IPS DF 6.9 (cell line): Measurements from ENCODE around the gene DCUN1D2.
"Not testable (repeated sequence)": the region's sequence is repeated elsewhere in the genome, so short reads cannot be mapped to it uniquely, and the experiment has no call there.

ENCODE experiments used
- DNase-seq: peaks from one replicate; pipeline ENCODE4 v3.0.0-alpha.2; 2013; ENCODE audit warnings: low read depth, low spot score
- H3K27ac ChIP-seq: one replicate; pipeline ENCODE4 v1.5.1; 2013; ENCODE audit warnings: low read length, control low read depth
- H3K27me3 ChIP-seq: 2 replicates; pipeline ENCODE4 v1.6.1; 2013; ENCODE audit warnings: mild to moderate bottlenecking, low read length; ENCODE audit not compliant: control insufficient read depth, insufficient read depth
- H3K36me3 ChIP-seq: 2 replicates; pipeline ENCODE4 v1.6.1; 2013; ENCODE audit warnings: low read length; ENCODE audit not compliant: control insufficient read depth, insufficient read depth
- H3K4me1 ChIP-seq: 2 replicates; pipeline ENCODE4 v1.6.1; 2013; ENCODE audit warnings: low read length; ENCODE audit not compliant: control insufficient read depth, insufficient read depth
- H3K4me3 ChIP-seq: 2 replicates; pipeline ENCODE4 v1.5.1; 2013; ENCODE audit warnings: mild to moderate bottlenecking, low read length
- H3K9me3 ChIP-seq: 2 replicates; pipeline ENCODE4 v1.6.1; 2013; ENCODE audit warnings: low read length, inconsistent platforms; ENCODE audit not compliant: control insufficient read depth, insufficient read depth
- WGBS: extraction: QIAGEN DNeasy Blood & Tissue Kit; methylation state at CpG from one replicate; pipeline ENCODE4 v1.1.7; 2013; ENCODE audit warnings: mixed read lengths, missing lambda C conversion rate; ENCODE audit not compliant: insufficient read length, insufficient coverage; 5-methylcytosine and 5-hydroxymethylcytosine counted together

The DCUN1D2 gene

GRCh38 chr13:113533161-113533840, 42.8 kb upstream of the DCUN1D2 start:
- peaks cover 11% of the 10 kb centered on the region for H3K36me3 ChIP-seq
- no peaks in the 10 kb centered on the region for H3K9me3 ChIP-seq
- no CpG with 5 or more reads among the region's 24 CpGs for WGBS
- H3K27ac ChIP-seq, result no peak overlapping the region
- no peaks in the 10 kb centered on the region for H3K4me1 ChIP-seq
- no peak overlapping the region for H3K4me3 ChIP-seq
- no peaks in the 10 kb centered on the region for H3K27me3 ChIP-seq
- DNase-seq, result no peak

GRCh38 chr13:113532156-113532806, 41.8 kb upstream of the DCUN1D2 start:
- Histone ChIP-seq H3K27me3 (no peaks in the 10 kb centered on the region), H3K27ac (no peak overlapping the region), H3K9me3 (no peaks in the 10 kb centered on the region), H3K36me3 (peaks cover 9% of the 10 kb centered on the region), H3K4me3 (no peak overlapping the region), H3K4me1 (no peaks in the 10 kb centered on the region)
- no peak for DNase-seq
- WGBS, result no CpG with 5 or more reads among the region's 16 CpGs

GRCh38 chr13:113531041-113531873, 40.7 kb upstream of the DCUN1D2 start:
- no peak overlapping the region for H3K27ac ChIP-seq
- no peaks in the 10 kb centered on the region for H3K27me3 ChIP-seq
- no peak overlapping the region for H3K4me3 ChIP-seq
- WGBS, result no CpG with 5 or more reads among the region's 49 CpGs
- no peak for DNase-seq
- peaks cover 13% of the 10 kb centered on the region for H3K36me3 ChIP-seq
- no peaks in the 10 kb centered on the region for H3K9me3 ChIP-seq
- no peaks in the 10 kb centered on the region for H3K4me1 ChIP-seq

GRCh38 chr13:113528813-113529180, 38.3 kb upstream of the DCUN1D2 start:
- peaks cover 16% of the 10 kb centered on the region for H3K36me3 ChIP-seq
- no peaks in the 10 kb centered on the region for H3K4me1 ChIP-seq
- no peaks in the 10 kb centered on the region for H3K27me3 ChIP-seq
- H3K27ac ChIP-seq, result no peak overlapping the region
- WGBS, result no CpG with 5 or more reads among the region's 10 CpGs
- no peak for DNase-seq
- H3K9me3 ChIP-seq, result no peaks in the 10 kb centered on the region
- no peak overlapping the region for H3K4me3 ChIP-seq

GRCh38 chr13:113528101-113528812, 37.7 kb upstream of the DCUN1D2 start:
- no peak for DNase-seq
- WGBS, result no CpG with 5 or more reads among the region's 18 CpGs
- no peak overlapping the region for H3K4me3 ChIP-seq
- H3K27ac ChIP-seq, result no peak overlapping the region
- H3K36me3 ChIP-seq, result peaks cover 16% of the 10 kb centered on the region
- H3K4me1 ChIP-seq, result no peaks in the 10 kb centered on the region
- H3K27me3 ChIP-seq, result no peaks in the 10 kb centered on the region
- H3K9me3 ChIP-seq, result no peaks in the 10 kb centered on the region

- no CpG with 5 or more reads among the region's 19 CpGs for WGBS
- no peaks in the 10 kb centered on the region for H3K9me3 ChIP-seq
- no peaks in the 10 kb centered on the region for H3K4me1 ChIP-seq
- H3K27me3 ChIP-seq, result no peaks in the 10 kb centered on the region
- peaks cover 14% of the 10 kb centered on the region for H3K36me3 ChIP-seq
- H3K4me3 ChIP-seq, result no peak overlapping the region
- DNase-seq, result no peak
- H3K27ac ChIP-seq, result no peak overlapping the region
Measured at GRCh38 chr13:113527272-113527958, 36.9 kb upstream of the DCUN1D2 start.

- Histone ChIP-seq H3K9me3 (no peaks in the 10 kb centered on the region), H3K36me3 (peaks cover 13% of the 10 kb centered on the region; the same call in 1 of the 2 replicates), H3K27ac (no peak overlapping the region), H3K4me1 (no peaks in the 10 kb centered on the region), H3K27me3 (no peaks in the 10 kb centered on the region), H3K4me3 (no peak overlapping the region)
- no peak for DNase-seq
- WGBS, result no CpG with 5 or more reads among the region's 12 CpGs
Measured at GRCh38 chr13:113526466-113527220, 36.1 kb upstream of the DCUN1D2 start.

- WGBS, result no CpG with 5 or more reads among the region's 13 CpGs
- not testable (repeated sequence) for H3K4me1 ChIP-seq, H3K9me3 ChIP-seq, H3K27me3 ChIP-seq, DNase-seq, H3K27ac ChIP-seq, H3K4me3 ChIP-seq
- peaks cover 16% of the 10 kb centered on the region; the same call in 1 of the 2 replicates for H3K36me3 ChIP-seq
Measured at GRCh38 chr13:113522438-113522837, 31.9 kb upstream of the DCUN1D2 start.

- no peak overlapping the region for H3K27ac ChIP-seq
- no peak for DNase-seq
- WGBS, result no CpG with 5 or more reads among the region's 16 CpGs
- H3K27me3 ChIP-seq, result no peaks in the 10 kb centered on the region
- H3K9me3 ChIP-seq, result no peaks in the 10 kb centered on the region
- no peak overlapping the region for H3K4me3 ChIP-seq
- no peaks in the 10 kb centered on the region for H3K4me1 ChIP-seq
- H3K36me3 ChIP-seq, result peaks cover 11% of the 10 kb centered on the region; the same call in 1 of the 2 replicates
Measured at GRCh38 chr13:113520571-113520970, 30.1 kb upstream of the DCUN1D2 start.
